GM21447 (cell line): ENCODE data around the gene ZSWIM6.

ENCODE experiments used
- ATAC-seq: cut with Tn5 transposase; IDR thresholded peaks from one replicate; pipeline ENCODE4 v1.9.1; 2021; ENCODE audit not compliant: unreplicated experiment

Gene ZSWIM6

GRCh38 chr5:61526207-61526519, 194.1 kb downstream of the ZSWIM6 start:
- no peak for ATAC-seq

- ATAC-seq: no peak
Measured at GRCh38 chr5:61532983-61533382, 200.9 kb downstream of the ZSWIM6 start.

- peak; percentile 91 for ATAC-seq
Measured at GRCh38 chr5:61534481-61535267, 202.6 kb downstream of the ZSWIM6 start.

GRCh38 chr5:61535828-61536227, 203.8 kb downstream of the ZSWIM6 start:
- no peak for ATAC-seq

- no peak for ATAC-seq
Measured at GRCh38 chr5:61536922-61537321, 204.9 kb downstream of the ZSWIM6 start.

GRCh38 chr5:61538722-61539501, 206.9 kb downstream of the ZSWIM6 start:
- no peak for ATAC-seq

- ATAC-seq: no peak
Measured at GRCh38 chr5:61549530-61549929, 217.5 kb downstream of the ZSWIM6 start.

GRCh38 chr5:61551637-61552313, 219.7 kb downstream of the ZSWIM6 start:
- no peak for ATAC-seq

GRCh38 chr5:61559146-61559545, 227.1 kb downstream of the ZSWIM6 start:
- no peak for ATAC-seq

GRCh38 chr5:61559722-61560121, 227.7 kb downstream of the ZSWIM6 start:
- no peak for ATAC-seq

- no peak for ATAC-seq
Measured at GRCh38 chr5:61563401-61563800, 231.3 kb downstream of the ZSWIM6 start.

- no peak for ATAC-seq
Measured at GRCh38 chr5:61567337-61567736, 235.3 kb downstream of the ZSWIM6 start.

- no peak for ATAC-seq
Measured at GRCh38 chr5:61569353-61569752, 237.3 kb downstream of the ZSWIM6 start.

GRCh38 chr5:61570767-61571166, 238.7 kb downstream of the ZSWIM6 start:
- no peak for ATAC-seq

GRCh38 chr5:61572959-61573358, 240.9 kb downstream of the ZSWIM6 start:
- ATAC-seq: no peak

- ATAC-seq: no peak
Measured at GRCh38 chr5:61575103-61575502, 243.0 kb downstream of the ZSWIM6 start.

GRCh38 chr5:61575581-61575980, 243.5 kb downstream of the ZSWIM6 start:
- no peak for ATAC-seq

- no peak for ATAC-seq
Measured at GRCh38 chr5:61576556-61576955, 244.5 kb downstream of the ZSWIM6 start.

GRCh38 chr5:61578858-61579503, 246.9 kb downstream of the ZSWIM6 start:
- no peak for ATAC-seq

GRCh38 chr5:61582205-61582820, 250.3 kb downstream of the ZSWIM6 start:
- ATAC-seq: no peak

- no peak for ATAC-seq
Measured at GRCh38 chr5:61582887-61583286, 250.8 kb downstream of the ZSWIM6 start.
